ENCODE results near the gene SCGB2A2.

DNA sequence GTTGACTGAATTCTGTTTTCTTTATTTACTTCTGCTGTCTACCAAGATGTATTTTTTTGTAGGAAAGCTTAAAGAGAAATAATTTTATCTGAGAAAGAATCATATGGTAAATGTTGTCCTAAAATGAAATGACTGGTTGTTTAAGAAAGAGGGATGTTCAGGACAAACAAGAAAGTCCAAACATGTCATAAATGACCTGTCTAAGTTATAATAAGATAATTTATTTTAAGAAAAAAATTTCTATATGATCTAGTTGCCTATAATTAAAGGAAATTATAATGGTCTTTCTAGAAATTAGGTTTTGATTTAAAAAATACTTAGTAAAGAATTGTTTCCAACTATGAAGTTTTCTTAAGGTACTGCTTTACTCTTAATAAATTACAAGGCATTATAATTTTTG, 10.5 kb downstream of the SCGB2A2 start:
- TF ChIP-seq, protein P1, sequence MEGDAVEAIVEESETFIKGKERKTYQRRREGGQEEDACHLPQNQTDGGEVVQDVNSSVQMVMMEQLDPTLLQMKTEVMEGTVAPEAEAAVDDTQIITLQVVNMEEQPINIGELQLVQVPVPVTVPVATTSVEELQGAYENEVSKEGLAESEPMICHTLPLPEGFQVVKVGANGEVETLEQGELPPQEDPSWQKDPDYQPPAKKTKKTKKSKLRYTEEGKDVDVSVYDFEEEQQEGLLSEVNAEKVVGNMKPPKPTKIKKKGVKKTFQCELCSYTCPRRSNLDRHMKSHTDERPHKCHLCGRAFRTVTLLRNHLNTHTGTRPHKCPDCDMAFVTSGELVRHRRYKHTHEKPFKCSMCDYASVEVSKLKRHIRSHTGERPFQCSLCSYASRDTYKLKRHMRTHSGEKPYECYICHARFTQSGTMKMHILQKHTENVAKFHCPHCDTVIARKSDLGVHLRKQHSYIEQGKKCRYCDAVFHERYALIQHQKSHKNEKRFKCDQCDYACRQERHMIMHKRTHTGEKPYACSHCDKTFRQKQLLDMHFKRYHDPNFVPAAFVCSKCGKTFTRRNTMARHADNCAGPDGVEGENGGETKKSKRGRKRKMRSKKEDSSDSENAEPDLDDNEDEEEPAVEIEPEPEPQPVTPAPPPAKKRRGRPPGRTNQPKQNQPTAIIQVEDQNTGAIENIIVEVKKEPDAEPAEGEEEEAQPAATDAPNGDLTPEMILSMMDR (IDR thresholded peaks at IDR 0.05), result no peak
- TF ChIP-seq POLR2A (IDR thresholded peaks at IDR 0.05), result no peak

Data from heart left ventricle (tissue), 13 donors.